Measurements from ENCODE around the gene TRUB1. TPM values are rescaled to one million over a fixed set of nuclear protein-coding genes. Genes with fewer than 3 reads are reported as not detected.
"Not testable (repeated sequence)": the region's sequence is repeated elsewhere in the genome, so short reads cannot be mapped to it uniquely, and the experiment has no call there.

TRUB1 gene
- total RNA-seq, result 20.8 and 22.1 TPM in 2 replicates

- peak; percentile 93 to 96 for DNase-seq (ENCODE audit: low read depth in 2 of 2)
Observed at GRCh38 chr10:114937962-114938855, at the start of gene TRUB1. Gene TRUB1 (plus strand): TSS chr10:114938195. CDS start chr10:114938254, 59 bp downstream.

- DNase-seq (ENCODE audit: low read depth in 2 of 2), result no peak
Observed at GRCh38 chr10:114893251-114893650, 44.7 kb upstream of the TRUB1 start.

DNA sequence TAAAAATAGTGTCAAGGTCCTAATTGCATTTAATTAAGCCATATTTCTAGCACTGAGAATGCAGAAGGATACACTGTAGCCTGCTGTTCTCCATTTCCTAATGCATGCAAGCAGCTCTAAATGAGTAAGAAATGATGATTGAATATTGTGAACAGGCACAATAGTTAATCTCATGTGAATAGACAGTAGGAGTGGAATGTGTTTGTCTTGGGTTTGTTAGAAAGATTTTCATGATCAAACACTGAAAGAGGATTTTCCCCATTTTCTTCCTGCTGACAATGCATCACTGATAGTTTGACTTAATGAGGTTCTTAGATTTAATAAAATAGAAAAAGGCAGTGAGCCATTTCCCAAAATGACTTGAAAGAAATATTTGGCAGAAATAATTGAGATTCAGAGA lies 43.1 kb upstream of the TRUB1 start:
- DNase-seq (ENCODE audit: low read depth in 2 of 2), result no peak

DNA sequence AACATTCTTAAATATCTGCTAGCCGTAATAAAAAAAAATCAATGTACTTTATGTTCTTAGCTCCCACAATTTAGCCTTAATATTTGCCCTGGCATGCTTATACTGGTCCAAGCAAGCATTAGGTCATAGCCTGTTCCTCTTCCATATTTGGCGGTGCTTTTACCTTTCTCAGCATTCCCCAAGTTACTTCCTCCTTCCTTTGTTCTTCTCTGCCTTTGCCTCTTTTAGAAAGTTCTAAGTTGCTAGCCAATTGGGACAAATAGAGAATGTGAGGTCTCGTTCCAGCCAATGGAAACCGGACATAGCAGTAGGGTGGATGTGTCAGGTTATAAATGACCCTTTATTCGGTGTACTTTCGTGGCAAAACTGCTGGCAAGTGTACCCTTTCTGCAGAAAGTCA lies 41.0 kb upstream of the TRUB1 start:
- DNase-seq (ENCODE audit: low read depth in 2 of 2), result not testable (repeated sequence)

- DNase-seq (ENCODE audit: low read depth in 2 of 2), result no peak
Observed at GRCh38 chr10:114897593-114897992, 40.4 kb upstream of the TRUB1 start.

DNA sequence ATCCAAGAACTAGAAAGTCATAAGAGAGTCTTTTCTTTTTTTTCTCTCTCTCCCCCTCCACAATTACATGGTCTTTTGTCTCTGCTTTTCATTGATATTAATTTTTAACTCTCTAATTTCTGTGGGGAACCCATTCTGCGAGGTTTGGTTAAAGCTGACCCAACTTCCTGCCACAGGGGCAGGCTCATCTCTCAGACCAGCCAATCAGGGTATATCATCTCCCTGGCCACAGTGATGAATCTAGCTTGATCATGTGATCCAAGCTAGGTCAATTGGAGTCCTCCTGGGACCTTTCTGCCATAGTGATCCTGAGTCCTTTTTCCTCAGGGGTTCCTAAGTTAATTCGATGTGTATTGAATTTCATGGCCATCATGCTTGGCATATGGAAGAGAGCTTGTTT lies 38.0 kb upstream of the TRUB1 start:
- DNase-seq (ENCODE audit: low read depth in 2 of 2), result no peak

GRCh38 chr10:114900658-114901057 lies 37.3 kb upstream of the TRUB1 start:
- DNase-seq (ENCODE audit: low read depth in 2 of 2), result no peak

GRCh38 chr10:114902151-114902550 lies 35.8 kb upstream of the TRUB1 start:
- DNase-seq (ENCODE audit: low read depth in 2 of 2), result no peak

DNA sequence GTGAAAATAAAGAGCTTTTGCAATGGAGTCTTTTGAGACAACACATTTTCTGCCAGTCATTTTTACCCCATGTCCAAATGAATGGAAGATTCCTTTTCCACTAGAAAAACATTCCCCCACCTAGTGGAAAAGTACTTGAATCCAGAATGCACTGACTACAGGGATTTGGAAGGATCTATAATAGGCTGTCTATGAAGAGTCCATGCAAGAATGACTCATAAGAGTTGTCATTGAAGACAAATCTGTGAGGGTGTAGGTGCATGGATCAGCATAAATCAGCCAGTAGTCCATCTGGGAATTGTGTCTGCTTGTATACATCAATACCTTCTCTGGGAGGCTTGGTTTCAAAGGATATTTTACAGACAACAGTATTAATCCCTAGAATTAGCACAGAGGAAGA lies 32.5 kb upstream of the TRUB1 start:
- peak in 1 of 2 donors; percentile 14 for DNase-seq (ENCODE audit: low read depth in 2 of 2)

GRCh38 chr10:114906981-114907380 lies 31.0 kb upstream of the TRUB1 start:
- no peak for DNase-seq (ENCODE audit: low read depth in 2 of 2)

DNA sequence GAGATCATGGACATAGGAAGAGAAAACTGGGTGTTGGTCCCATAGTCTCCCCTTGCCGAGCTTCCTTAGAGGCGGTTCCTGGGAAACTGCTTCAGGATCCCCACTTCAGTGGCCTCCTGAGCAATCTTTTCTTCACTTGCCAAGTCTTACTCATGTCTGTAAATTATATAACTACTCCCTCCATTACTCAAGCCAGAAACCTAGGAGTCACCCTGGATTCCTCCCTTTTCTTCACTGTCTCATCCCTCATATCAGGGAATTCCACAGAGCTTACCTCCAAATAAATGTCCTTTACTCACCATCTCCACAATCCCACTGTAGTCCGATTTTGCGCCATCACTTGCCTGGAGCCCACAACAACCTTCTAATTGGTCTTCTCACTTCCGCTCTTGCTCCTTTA lies 29.1 kb upstream of the TRUB1 start:
- DNase-seq (ENCODE audit: low read depth in 2 of 2), result no peak

DNA sequence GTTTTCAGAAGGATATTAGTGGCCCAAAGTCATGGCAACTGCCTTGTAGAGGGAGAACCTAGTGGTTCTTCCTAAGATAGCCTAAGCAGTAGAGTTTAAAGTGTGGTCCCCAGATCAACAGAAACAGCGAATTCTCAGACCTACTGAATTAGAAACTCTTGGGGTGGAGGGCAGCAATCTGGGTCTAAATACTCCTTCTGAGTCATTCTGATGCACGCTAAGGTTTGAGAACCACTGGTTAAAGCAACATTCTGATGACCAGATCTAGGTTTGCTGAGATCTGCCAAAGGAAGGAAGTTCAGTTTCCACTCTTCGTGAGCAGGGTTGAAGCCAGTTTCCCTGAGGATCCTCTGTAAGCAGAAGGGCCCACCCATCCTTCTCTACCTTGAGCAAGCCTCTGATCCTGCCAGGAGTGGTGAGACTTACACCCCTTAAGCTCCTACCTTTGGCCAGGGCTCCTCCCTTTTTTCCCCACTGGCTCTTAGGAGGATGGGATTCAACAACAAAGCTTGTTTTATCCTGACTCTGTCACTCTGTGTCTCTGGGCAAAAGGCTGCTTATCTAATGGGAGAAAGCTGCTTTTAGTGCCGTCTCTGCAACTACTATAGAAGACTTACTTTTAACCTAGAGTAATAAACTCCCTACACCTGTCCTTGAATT lies 26.8 kb upstream of the TRUB1 start:
- DNase-seq (ENCODE audit: low read depth in 2 of 2), result no peak

DNA sequence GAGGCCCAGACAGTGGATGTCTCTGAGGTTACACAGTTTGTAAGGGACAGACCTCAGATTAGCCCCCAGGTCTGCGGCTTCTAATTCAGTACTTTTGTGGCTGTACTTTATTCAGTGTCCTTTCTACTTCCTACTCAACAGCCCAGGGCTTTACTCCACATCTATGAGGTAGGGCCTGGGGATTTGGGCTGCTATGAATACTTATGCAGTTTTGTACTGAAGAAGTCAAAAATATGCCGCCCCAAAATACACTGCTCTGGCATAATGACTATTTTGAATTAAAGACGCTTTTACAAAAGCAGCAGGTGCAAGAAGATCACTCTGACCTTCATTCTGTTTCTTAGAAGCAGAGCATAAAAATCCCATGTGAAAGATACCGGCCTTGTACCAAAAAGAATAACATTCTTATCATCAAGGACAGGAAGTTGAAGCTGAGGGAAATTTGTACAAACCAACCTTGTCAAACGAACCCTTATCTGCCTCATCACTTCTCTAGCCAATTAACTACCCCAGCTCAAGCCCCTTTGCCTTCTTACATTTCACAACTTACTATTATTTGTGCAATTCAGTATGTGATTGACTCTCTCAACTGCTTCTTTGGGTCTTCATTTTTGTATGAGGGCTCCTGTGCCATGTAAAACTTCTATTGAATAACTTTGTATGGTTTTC lies 26.1 kb upstream of the TRUB1 start:
- DNase-seq (ENCODE audit: low read depth in 2 of 2), result no peak

- DNase-seq (ENCODE audit: low read depth in 2 of 2), result no peak
Observed at GRCh38 chr10:114912470-114912859, 25.5 kb upstream of the TRUB1 start.

GRCh38 chr10:114914560-114914959 lies 23.4 kb upstream of the TRUB1 start:
- no peak for DNase-seq (ENCODE audit: low read depth in 2 of 2)

DNA sequence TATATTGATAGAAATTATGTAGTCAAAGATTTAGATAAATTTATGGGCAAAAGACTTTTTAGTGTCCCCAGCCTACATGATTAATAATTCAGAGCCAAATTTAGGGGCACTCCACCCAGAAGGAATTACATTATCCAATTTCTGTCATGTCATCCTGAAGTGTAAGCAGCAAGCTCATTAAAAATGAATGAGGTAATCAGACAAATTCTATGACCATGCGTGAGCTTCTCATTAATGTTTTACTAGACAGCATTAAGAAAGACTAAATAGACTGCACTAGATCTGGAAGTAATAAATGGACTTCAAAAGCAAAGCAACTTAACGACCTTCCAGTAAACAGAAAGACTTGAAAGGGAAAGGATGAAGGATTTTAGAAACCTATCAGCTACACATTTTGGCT lies 22.7 kb upstream of the TRUB1 start:
- DNase-seq (ENCODE audit: low read depth in 2 of 2), result no peak

GRCh38 chr10:114916653-114917052 lies 21.3 kb upstream of the TRUB1 start:
- no peak for DNase-seq (ENCODE audit: low read depth in 2 of 2)

DNA sequence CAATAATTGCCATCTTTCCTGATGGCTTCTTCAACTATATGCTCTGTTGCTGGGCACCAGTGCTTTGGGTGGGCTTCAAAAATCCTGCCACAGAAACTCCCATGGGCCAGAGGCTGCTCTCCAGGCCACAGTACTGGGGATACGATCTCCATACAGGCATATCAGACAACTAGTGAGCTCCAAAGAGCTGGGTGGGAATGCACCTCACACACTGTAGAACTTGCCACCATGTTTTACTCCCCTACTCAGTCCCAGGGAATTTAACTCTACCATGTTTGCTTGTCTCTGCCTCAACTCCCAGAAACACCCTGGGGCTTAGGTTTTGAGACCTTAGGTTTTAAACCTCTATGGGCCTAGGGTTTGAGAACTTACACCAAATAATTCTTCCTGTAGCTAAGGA lies 20.5 kb upstream of the TRUB1 start:
- DNase-seq (ENCODE audit: low read depth in 2 of 2), result no peak

GRCh38 chr10:114917927-114918672 lies 19.9 kb upstream of the TRUB1 start:
- DNase-seq (ENCODE audit: low read depth in 2 of 2), result no peak

DNA sequence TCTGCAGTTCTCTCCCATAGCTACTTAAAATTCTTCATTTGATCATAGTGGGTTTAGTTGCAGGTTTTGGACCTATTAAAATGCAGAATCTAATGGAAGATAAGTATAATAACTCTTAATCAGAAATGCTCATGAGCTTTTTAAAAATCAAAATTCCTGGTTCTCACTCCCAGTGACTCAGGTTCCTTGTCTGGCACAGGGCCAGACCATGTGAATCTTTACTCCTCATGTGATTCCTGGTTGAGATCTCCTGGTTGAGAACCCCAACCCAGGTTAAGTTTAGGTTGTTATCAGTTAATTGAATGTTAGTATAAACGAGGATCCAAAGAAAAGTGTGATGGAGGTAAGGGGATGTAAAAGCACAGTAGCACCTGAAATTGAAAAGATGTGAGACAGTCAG lies 17.5 kb upstream of the TRUB1 start:
- DNase-seq (ENCODE audit: low read depth in 2 of 2), result no peak

DNA sequence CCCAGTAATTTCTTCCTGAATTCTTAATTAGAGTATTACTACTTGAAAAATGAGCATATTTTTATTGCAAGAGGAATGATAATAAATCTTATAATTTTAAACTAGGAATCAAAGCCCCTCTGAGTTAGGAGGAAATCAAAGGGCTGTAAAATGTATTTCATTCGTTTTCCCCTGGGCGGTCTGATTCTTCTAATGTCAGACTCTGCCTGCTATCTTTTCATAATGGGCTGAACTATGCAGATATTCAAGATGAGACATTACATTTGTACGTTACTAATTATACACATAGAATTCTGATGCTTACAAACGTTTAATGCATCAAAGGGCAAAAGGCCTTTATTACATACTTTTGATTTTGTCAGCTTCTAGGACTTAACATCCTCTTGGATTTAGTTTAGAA lies 16.0 kb upstream of the TRUB1 start:
- DNase-seq (ENCODE audit: low read depth in 2 of 2), result no peak

DNA sequence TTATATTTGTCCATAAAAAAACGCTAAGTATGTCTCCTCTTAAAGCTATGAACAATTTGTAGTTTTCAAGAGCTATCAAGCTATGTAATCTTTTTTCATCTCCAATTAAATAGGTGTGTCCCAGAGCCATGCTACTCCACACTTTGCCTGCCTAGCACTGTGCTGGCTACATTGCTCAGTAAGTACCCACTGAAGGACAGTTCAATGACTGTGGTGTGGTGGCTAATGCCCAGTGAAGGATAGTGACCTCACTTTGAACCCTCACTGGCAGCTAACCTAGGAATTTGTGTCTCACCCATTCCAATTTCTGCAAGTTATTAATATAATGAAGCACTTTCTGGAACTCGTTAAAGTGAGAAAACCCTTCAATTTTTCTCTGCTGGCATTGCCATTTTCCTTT lies 14.4 kb upstream of the TRUB1 start:
- DNase-seq (ENCODE audit: low read depth in 2 of 2), result no peak
